NCI-H1092 (cell line): ENCODE results near the gene FMOD.
"Not testable (repeated sequence)": the region's sequence is repeated elsewhere in the genome, so short reads cannot be mapped to it uniquely, and the experiment has no call there.

ENCODE experiments used
- DNase-seq: peaks from one replicate; lab custom pipeline; 2025; lab: John Stamatoyannopoulos, UW

Gene FMOD

GRCh38 chr1:203326830-203327683, 23.9 kb downstream of the FMOD start:
- DNase-seq: peak; percentile 96

DNA sequence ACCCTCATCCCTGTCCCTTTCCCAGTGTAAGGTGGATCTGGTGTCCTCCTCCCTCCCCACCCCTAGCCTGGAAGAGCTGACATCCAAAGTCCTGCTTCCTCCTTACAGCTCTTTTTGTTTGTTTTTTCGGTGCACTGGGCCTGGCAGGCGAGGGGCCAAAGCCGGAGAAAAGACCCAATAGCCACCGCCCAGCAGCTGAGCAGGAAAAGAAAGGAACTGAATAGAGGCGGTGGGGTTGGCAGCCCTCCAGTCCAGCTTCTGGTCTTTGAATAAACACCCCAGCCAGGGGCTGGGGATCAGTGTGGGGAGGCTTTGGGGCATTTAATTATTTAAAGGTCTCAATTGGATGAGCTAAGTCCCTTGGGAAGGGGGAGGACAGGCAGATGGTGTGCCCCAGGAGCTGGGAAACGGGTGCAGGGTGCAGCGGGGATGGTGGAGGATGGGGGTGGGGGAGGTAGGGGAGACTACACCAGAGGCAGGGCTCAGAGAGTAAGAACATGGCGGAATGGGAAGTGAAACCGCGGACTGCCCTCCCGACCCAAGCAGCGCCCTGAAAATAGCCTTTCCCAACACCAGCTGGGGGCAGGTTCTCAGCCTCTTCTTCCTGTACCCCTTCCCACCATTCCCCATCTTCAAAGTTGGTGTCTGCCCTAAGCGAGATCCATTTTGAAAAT, 25.4 kb downstream of the FMOD start:
- peak; percentile 100 for DNase-seq

DNA sequence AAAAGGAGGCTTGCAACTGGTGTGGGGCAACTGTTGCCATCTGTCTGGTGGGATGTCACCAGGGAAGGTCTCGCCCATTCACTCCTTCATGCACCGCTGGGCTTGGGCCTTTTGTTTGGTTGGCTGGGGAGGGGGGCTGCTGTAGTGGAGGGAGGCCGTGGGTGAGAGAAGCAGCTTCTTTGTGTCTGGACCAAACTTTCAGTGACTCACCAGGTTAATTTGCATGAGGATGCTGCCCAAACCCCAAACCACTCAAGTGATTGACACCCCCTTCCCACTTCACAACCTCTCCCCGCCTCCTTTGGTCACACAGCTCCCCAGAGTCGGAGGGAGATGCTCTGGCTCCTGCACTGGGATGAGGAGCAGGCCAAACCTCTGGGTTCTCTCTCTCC, 25.9 kb downstream of the FMOD start:
- DNase-seq: peak; percentile 86

DNA sequence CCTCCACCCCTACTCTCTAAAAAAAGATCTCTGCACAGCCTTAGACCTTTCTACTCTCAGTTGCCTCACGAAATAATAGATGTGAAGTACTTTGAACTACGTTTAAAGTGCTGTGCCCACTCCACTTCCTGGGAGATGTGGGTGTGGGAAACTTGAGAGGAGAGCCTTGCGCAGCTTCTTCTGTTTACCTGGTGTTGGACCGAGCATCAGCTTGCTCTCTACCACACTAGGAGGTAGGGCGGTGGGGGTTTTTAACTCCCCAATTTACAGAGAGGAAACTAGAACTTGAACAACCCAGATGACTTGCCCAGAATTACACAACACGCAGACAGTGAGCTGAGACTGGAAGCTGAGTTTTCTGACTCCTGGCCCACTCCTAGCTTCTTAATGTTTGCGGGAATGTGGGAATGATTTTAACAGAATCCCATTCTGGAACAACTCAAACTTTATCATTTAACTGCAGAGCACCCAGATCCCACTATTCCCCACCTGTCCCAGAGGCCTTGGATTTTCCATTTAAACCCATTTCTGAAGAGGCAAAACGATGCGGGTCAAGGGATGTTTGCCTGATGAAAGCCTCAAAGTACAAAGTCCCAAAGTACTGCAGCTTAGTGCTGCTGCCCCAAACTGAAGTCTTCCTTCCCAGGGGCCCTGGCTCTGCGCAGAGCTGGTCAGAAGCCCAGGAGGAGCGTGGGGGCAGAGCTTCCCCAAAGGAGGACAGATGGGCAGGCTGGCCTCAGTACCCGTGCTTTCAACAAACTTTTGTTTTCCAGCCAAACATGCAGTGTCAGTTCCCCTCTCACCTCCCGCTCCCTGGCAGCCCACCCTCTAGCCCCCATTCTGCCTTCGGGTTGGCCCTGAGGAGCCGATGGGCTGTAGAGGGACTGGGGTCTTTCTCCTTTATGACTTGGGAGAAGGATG, 26.6 kb downstream of the FMOD start:
- no peak for DNase-seq

DNA sequence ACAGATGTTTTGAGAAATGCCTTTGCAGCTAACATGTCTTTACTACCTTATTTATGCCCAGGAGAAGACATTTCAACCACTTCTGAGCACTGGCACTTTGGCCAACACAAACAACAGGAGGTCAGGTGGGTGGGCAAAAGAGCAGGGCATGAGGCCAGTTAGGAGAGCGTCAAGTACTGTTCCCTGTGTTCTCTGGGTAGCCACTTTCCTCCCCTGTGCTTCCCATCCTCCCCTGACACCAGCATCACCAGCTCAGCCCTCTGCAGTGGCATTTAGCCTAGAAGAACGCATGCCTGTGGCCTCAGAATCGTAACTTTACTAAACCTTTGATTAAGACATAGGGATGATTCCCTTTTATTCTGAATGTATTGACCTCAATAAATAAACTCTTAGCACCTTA, 27.3 kb downstream of the FMOD start:
- DNase-seq: no peak

GRCh38 chr1:203322500-203323179, 28.3 kb downstream of the FMOD start:
- DNase-seq: no peak

- no peak for DNase-seq
Measured at GRCh38 chr1:203321273-203322052, 29.5 kb downstream of the FMOD start.

- peak; percentile 96 for DNase-seq
Measured at GRCh38 chr1:203320591-203321272, 30.2 kb downstream of the FMOD start.

DNA sequence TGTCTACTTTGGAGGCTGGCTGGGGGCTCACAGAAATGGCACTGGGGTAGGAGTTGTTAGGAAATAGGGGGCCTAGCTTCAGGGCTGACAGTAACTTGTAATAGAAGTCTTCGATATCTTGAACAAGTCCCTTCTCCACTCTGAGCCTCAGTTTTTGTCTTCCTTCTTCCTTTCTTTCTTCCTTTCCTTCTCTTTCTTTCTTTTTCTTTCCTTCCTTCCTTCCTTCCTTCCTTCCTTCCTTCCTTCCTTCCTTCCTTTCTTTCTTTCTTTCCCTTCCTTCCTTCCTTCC, 32.7 kb downstream of the FMOD start:
- no peak for DNase-seq

DNA sequence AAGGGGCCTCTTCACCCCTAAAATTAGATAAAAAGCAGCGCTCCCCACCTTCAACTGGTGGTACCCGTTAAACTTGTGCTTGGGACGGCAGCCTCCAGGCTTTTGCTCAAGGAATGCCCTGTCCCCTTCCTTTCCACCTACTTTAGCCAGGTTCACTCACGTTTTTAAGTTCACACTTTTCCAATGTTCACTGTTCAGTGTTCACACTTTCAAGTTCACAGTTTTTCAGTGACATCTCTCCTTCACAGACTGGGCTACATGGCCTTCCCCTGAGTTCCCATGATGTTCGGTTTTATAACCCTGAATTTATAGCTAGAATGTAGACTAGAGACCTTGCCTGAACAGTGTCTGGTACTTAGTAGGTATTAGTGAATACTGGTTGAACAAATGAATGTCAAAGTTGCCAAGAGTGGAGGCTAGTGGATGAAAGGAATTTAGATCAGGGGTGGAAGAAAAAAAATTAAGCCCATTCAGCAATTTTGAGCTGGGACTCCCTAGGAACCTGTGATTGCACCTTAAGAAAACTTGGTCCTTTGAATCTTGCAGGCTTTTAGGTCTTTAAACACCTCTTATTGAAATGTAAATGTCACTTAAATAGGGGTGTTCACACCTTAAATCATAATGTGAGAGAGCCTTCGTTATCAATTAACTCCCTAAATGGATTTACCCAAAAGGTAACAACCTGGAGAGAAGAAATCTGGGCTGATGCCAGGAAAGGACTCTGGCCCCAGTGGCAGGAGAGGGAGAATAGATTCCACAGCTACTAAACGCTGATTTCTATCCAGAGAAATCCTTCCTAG, 33.3 kb downstream of the FMOD start:
- no peak for DNase-seq

GRCh38 chr1:203316626-203317093, 34.3 kb downstream of the FMOD start:
- DNase-seq: no peak

GRCh38 chr1:203314025-203314759, 36.7 kb downstream of the FMOD start:
- DNase-seq: not testable (repeated sequence)

- DNase-seq: no peak
Measured at GRCh38 chr1:203311368-203312301, 39.3 kb downstream of the FMOD start.

DNA sequence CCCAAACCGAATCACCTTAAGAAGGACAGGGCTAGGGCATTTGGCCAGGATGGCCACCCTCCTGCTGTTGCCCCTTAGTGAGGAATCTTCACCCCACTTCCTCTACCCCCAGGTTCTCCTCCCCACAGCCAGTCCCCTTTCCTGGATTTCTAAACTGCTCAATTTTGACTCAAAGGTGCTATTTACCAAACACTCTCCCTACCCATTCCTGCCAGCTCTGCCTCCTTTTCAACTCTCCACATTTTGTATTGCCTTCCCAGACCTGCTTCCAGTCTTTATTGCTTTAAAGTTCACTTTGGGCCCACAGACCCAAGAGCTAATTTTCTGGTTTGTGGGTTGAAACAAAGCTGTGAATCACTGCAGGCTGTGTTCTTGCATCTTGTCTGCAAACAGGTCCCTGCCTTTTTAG, 42.0 kb downstream of the FMOD start:
- no peak for DNase-seq

- no peak for DNase-seq
Measured at GRCh38 chr1:203308328-203308922, 42.5 kb downstream of the FMOD start.

- DNase-seq: no peak
Measured at GRCh38 chr1:203307641-203308126, 43.2 kb downstream of the FMOD start.

DNA sequence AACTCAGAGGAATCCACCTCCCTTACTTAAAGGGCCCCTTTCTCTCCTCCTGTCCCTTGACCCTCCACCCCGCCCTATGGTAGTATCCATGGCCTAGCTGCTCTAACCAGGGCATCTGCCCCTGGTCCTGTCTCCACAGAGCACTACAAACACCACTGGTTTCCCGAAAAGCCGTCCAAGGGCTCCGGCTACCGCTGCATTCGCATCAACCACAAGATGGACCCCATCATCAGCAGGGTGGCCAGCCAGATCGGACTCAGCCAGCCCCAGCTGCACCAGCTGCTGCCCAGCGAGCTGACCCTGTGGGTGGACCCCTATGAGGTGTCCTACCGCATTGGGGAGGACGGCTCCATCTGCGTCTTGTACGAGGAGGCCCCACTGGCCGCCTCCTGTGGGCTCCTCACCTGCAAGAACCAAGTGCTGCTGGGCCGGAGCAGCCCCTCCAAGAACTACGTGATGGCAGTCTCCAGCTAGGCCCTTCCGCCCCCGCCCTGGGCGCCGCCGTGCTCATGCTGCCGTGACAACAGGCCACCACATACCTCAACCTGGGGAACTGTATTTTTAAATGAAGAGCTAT, 43.9 kb downstream of the FMOD start:
- DNase-seq: no peak
